ENCODE measurements around the gene FXN. TPM values are rescaled to one million over a fixed set of nuclear protein-coding genes. Genes with fewer than 3 reads are reported as not detected.

The FXN gene
- total RNA-seq, 1 donor from 2014 or later = 22.7 TPM

- DNase-seq (ENCODE audit: low read depth) = no peak
These were observed 98.9 kb downstream of the FXN start for GRCh38 chr9:69134412-69134811.

GRCh38 chr9:69136185-69136584 is 100.6 kb downstream of the FXN start:
- H3K27ac ChIP-seq (ENCODE audit: low read depth, low read length) = no peak overlapping the region
- H3K36me3 ChIP-seq (ENCODE audit: insufficient read depth, low read length) = no peaks in the 10 kb centered on the region
- no peak for DNase-seq (ENCODE audit: low read depth)
- peaks cover 11% of the 10 kb centered on the region for H3K36me3 Mint-ChIP-seq (ENCODE audit: low read depth, unreplicated experiment)
- H4K20me1 ChIP-seq (ENCODE audit: insufficient read depth, low read length) = no peaks in the 10 kb centered on the region
- H3K9ac ChIP-seq (ENCODE audit: low read length) = no peak overlapping the region
- H3K4me1 ChIP-seq (ENCODE audit: insufficient read depth, low read length) = peaks cover 10% of the 10 kb centered on the region
- no peaks in the 10 kb centered on the region for H3K9me3 ChIP-seq (ENCODE audit: insufficient read depth, low read depth, low read length)
- H3K79me2 ChIP-seq (ENCODE audit: insufficient read depth, low read length) = no peaks in the 10 kb centered on the region
- no peak overlapping the region for H3K4me3 ChIP-seq (ENCODE audit: insufficient read depth, low read depth, low read length)
- H3K4me1 Mint-ChIP-seq (ENCODE audit: low read depth, unreplicated experiment) = peaks cover 16% of the 10 kb centered on the region
- no peaks in the 10 kb centered on the region for H3K27me3 ChIP-seq (ENCODE audit: insufficient read depth, low read length)
- H3K9me3 Mint-ChIP-seq (ENCODE audit: unreplicated experiment) = peaks cover 2% of the 10 kb centered on the region
- H3K4me2 ChIP-seq (ENCODE audit: low read length) = no peak overlapping the region
- peaks cover 2% of the 10 kb centered on the region for H3K27me3 Mint-ChIP-seq (ENCODE audit: low read depth, unreplicated experiment)
- no peak for FAIRE-seq
- no peak overlapping the region for H3K4me3 Mint-ChIP-seq (ENCODE audit: unreplicated experiment)
- no peak for TF ChIP-seq CTCF (IDR thresholded peaks at IDR 0.05; ENCODE audit: insufficient read depth, low read depth, low read length)
- no peak for TF ChIP-seq EZH2 (IDR thresholded peaks at IDR 0.05; ENCODE audit: insufficient read depth, low read length)
- no peak overlapping the region for H2AFZ ChIP-seq (ENCODE audit: low read depth, low read length)
- H3K27ac Mint-ChIP-seq (ENCODE audit: unreplicated experiment) = no peak overlapping the region

More at GRCh38 chr9:69134412-69134811, 98.9 kb downstream of the FXN start:
- Mint-ChIP-seq H3K4me1 (ENCODE audit: low read depth, unreplicated experiment) (peaks cover 27% of the 10 kb centered on the region), H3K9me3 (ENCODE audit: unreplicated experiment) (peaks cover 2% of the 10 kb centered on the region), H3K27me3 (ENCODE audit: low read depth, unreplicated experiment) (peaks cover 2% of the 10 kb centered on the region), H3K4me3 (ENCODE audit: unreplicated experiment) (no peak overlapping the region), H3K27ac (ENCODE audit: unreplicated experiment) (no peak overlapping the region), H3K36me3 (ENCODE audit: low read depth, unreplicated experiment) (peaks cover 11% of the 10 kb centered on the region)
- Histone ChIP-seq H2AFZ (ENCODE audit: low read depth, low read length) (no peak overlapping the region), H3K4me3 (ENCODE audit: insufficient read depth, low read depth, low read length) (no peak overlapping the region), H3K4me2 (ENCODE audit: low read length) (no peak overlapping the region), H3K27ac (ENCODE audit: low read depth, low read length) (no peak overlapping the region), H3K4me1 (ENCODE audit: insufficient read depth, low read length) (peaks cover 19% of the 10 kb centered on the region), H4K20me1 (ENCODE audit: insufficient read depth, low read length) (no peaks in the 10 kb centered on the region), H3K27me3 (ENCODE audit: insufficient read depth, low read length) (no peaks in the 10 kb centered on the region), H3K9me3 (ENCODE audit: insufficient read depth, low read depth, low read length) (no peaks in the 10 kb centered on the region), H3K79me2 (ENCODE audit: insufficient read depth, low read length) (no peaks in the 10 kb centered on the region), H3K36me3 (ENCODE audit: insufficient read depth, low read length) (no peaks in the 10 kb centered on the region), H3K9ac (ENCODE audit: low read length) (no peak overlapping the region)
- TF ChIP-seq EZH2 (IDR thresholded peaks at IDR 0.05; ENCODE audit: insufficient read depth, low read length) (no peak), CTCF (IDR thresholded peaks at IDR 0.05; ENCODE audit: insufficient read depth, low read depth, low read length) (no peak)
- no peak for FAIRE-seq

- Histone ChIP-seq H3K36me3 (ENCODE audit: insufficient read depth, low read length) (no peaks in the 10 kb centered on the region), H2AFZ (ENCODE audit: low read depth, low read length) (no peak overlapping the region), H4K20me1 (ENCODE audit: insufficient read depth, low read length) (no peaks in the 10 kb centered on the region), H3K4me1 (ENCODE audit: insufficient read depth, low read length) (peaks cover 4% of the 10 kb centered on the region), H3K9ac (ENCODE audit: low read length) (no peak overlapping the region), H3K27me3 (ENCODE audit: insufficient read depth, low read length) (no peaks in the 10 kb centered on the region), H3K79me2 (ENCODE audit: insufficient read depth, low read length) (no peaks in the 10 kb centered on the region), H3K27ac (ENCODE audit: low read depth, low read length) (no peak overlapping the region), H3K9me3 (ENCODE audit: insufficient read depth, low read depth, low read length) (no peaks in the 10 kb centered on the region), H3K4me2 (ENCODE audit: low read length) (no peak overlapping the region), H3K4me3 (ENCODE audit: insufficient read depth, low read depth, low read length) (no peak overlapping the region)
- H3K27me3 Mint-ChIP-seq (ENCODE audit: low read depth, unreplicated experiment) = peaks cover 2% of the 10 kb centered on the region
- peaks cover 11% of the 10 kb centered on the region for H3K36me3 Mint-ChIP-seq (ENCODE audit: low read depth, unreplicated experiment)
- DNase-seq (ENCODE audit: low read depth) = no peak
- no peak for FAIRE-seq
- H3K4me1 Mint-ChIP-seq (ENCODE audit: low read depth, unreplicated experiment) = peaks cover 10% of the 10 kb centered on the region
- H3K4me3 Mint-ChIP-seq (ENCODE audit: unreplicated experiment) = no peak overlapping the region
- no peak for TF ChIP-seq EZH2 (IDR thresholded peaks at IDR 0.05; ENCODE audit: insufficient read depth, low read length)
- TF ChIP-seq CTCF (IDR thresholded peaks at IDR 0.05; ENCODE audit: insufficient read depth, low read depth, low read length) = no peak
- no peak overlapping the region for H3K27ac Mint-ChIP-seq (ENCODE audit: unreplicated experiment)
- peaks cover 2% of the 10 kb centered on the region for H3K9me3 Mint-ChIP-seq (ENCODE audit: unreplicated experiment)
These were observed 101.2 kb downstream of the FXN start for GRCh38 chr9:69136779-69137178.
